HEK293T (cell line): ENCODE measurements around the gene ACOXL.

Source experiments
- CTCF ChIA-PET: fragments of 350-600 bp; formaldehyde crosslinking; extraction: SDS; loops from one replicate; lab custom pipeline; 2021; ENCODE audit warnings: antibody characterized with exemption, inconsistent platforms; lab: Yijun Ruan, JAX
- POLR2A ChIA-PET: fragments of 350-600 bp; formaldehyde crosslinking; extraction: SDS; loops from one replicate; lab custom pipeline; 2020; ENCODE audit warnings: antibody characterized with exemption, inconsistent platforms; lab: Yijun Ruan, JAX
- DNase-seq: peaks from one replicate; pipeline ENCODE4 v3.0.0; 2012; ENCODE audit warnings: mixed read lengths; ENCODE audit errors: extremely low spot score
- ARNT ChIP-seq: fragments of 450-650 bp; IDR thresholded peaks from 2 replicates; pipeline ENCODE4 v1.6.1; 2017; ENCODE audit warnings: mild to moderate bottlenecking
- BHLHE40 ChIP-seq: fragments of 450-650 bp; IDR thresholded peaks from 2 replicates; pipeline ENCODE4 v1.6.1; 2016; ENCODE audit warnings: mild to moderate bottlenecking, moderate library complexity, borderline replicate concordance
- CTBP1 ChIP-seq: fragments of 450-650 bp; IDR thresholded peaks from 2 replicates; pipeline ENCODE4 v1.6.1; 2016; ENCODE audit warnings: borderline replicate concordance
- ELF4 ChIP-seq: fragments of 450-650 bp; IDR thresholded peaks from 2 replicates; pipeline ENCODE4 v1.6.1; 2017; ENCODE audit warnings: antibody characterized with exemption
- FOXA1 ChIP-seq: fragments of 450-650 bp; IDR thresholded peaks from 2 replicates; pipeline ENCODE4 v1.6.1; 2016; ENCODE audit warnings: mild to moderate bottlenecking
- FOXK2 ChIP-seq: fragments of 450-650 bp; IDR thresholded peaks from 2 replicates; pipeline ENCODE4 v1.6.1; 2016; ENCODE audit warnings: mild to moderate bottlenecking
- FOXM1 ChIP-seq: fragments of 450-650 bp; IDR thresholded peaks from 2 replicates; pipeline ENCODE4 v1.6.1; 2017; ENCODE audit warnings: mild to moderate bottlenecking, borderline replicate concordance
- HDGF ChIP-seq: fragments of 450-650 bp; IDR thresholded peaks from 2 replicates; pipeline ENCODE4 v1.6.1; 2017; ENCODE audit warnings: antibody characterized with exemption, borderline replicate concordance
- L3MBTL2 ChIP-seq: fragments of 450-650 bp; conservative IDR thresholded peaks from 2 replicates; pipeline ENCODE4 v1.6.1; 2016; ENCODE audit warnings: mild to moderate bottlenecking
- LEF1 ChIP-seq: fragments of 450-650 bp; IDR thresholded peaks from 2 replicates; pipeline ENCODE4 v1.6.1; 2017; ENCODE audit warnings: mild to moderate bottlenecking, borderline replicate concordance
- NFRKB ChIP-seq: fragments of 450-650 bp; IDR thresholded peaks from 2 replicates; pipeline ENCODE4 v1.6.1; 2016; ENCODE audit warnings: mild to moderate bottlenecking, moderate library complexity
- SP1 ChIP-seq: fragments of 450-650 bp; IDR thresholded peaks from 2 replicates; pipeline ENCODE4 v1.6.1; 2017
- SUZ12 ChIP-seq: fragments of 450-650 bp; IDR thresholded peaks from 2 replicates; pipeline ENCODE4 v1.6.1; 2016; ENCODE audit warnings: mild to moderate bottlenecking
- TARDBP ChIP-seq: fragments of 450-650 bp; IDR thresholded peaks from 2 replicates; pipeline ENCODE4 v1.6.1; 2016
- ZNF384 ChIP-seq: fragments of 450-650 bp; IDR thresholded peaks from 2 replicates; pipeline ENCODE4 v1.6.1; 2016
- TF ChIP-seq, protein P1 (sequence below): fragments of 450-650 bp; IDR thresholded peaks from 2 replicates; pipeline ENCODE4 v1.6.1; 2016

Gene ACOXL

GRCh38 chr2:111017034-111017622 lies 284.8 kb downstream of the ACOXL start:
- ChIA-PET POLR2A (no interaction called here), CTCF (no interaction called here)
- no peak for TF ChIP-seq NFRKB
- no peak for TF ChIP-seq ARNT
- no peak for TF ChIP-seq CTBP1
- no peak for TF ChIP-seq FOXA1
- TF ChIP-seq, protein P1, sequence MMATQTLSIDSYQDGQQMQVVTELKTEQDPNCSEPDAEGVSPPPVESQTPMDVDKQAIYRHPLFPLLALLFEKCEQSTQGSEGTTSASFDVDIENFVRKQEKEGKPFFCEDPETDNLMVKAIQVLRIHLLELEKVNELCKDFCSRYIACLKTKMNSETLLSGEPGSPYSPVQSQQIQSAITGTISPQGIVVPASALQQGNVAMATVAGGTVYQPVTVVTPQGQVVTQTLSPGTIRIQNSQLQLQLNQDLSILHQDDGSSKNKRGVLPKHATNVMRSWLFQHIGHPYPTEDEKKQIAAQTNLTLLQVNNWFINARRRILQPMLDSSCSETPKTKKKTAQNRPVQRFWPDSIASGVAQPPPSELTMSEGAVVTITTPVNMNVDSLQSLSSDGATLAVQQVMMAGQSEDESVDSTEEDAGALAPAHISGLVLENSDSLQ = no peak
- no peak for TF ChIP-seq SP1
- TF ChIP-seq LEF1 = no peak
- no peak for TF ChIP-seq FOXK2
- no peak for TF ChIP-seq HDGF
- no peak for DNase-seq

DNA sequence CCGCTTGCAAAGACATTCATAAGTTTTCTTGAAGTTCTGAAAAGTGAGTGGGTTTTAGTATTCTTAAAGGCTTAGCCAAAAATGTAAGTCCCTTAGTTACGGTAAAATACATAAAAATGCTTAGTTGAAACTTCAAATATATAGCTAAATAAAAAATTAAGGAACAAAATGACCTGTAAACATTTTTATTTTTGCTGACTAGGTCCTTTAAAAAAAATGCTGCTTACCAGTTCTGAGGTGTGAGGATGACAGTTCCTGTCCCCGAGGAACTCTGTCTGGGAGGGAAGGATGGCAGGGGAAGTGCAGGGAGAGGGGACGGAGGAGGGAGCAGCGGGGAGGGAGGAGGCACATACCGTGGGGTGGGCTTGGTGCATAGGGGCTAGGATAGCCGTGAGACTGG lies 285.5 kb downstream of the ACOXL start:
- DNase-seq = no peak
- POLR2A ChIA-PET = no interaction called here
- CTCF ChIA-PET = no interaction called here
- TF ChIP-seq L3MBTL2 (no peak), SUZ12 (no peak), ARNT (no peak), FOXA1 (no peak), LEF1 (no peak), SP1 (no peak), ZNF384 (no peak), CTBP1 (no peak), FOXK2 (no peak), HDGF (no peak), BHLHE40 (no peak), FOXM1 (no peak), TARDBP (no peak), NFRKB (no peak), ELF4 (no peak)
- TF ChIP-seq, protein P1 = no peak

DNA sequence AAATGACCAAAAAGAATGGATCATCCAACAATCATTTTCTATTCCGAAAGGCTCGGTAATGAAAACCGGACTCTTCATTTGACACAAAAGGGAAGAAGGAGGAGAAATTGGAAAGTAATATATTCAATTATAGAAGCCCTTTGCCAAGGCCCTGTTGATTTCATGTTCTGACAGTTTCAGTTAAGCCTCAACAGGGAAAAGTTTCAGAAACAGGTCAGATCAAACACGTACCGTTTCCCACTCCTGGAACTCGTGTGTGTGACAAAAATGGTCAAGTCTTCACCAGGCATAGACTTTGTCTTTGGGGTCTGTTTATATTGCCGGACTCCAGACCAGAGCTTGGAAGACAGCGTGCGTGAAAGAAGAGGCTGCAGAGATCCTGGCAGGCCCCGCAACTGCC lies 287.0 kb downstream of the ACOXL start:
- no peak for DNase-seq
- ChIA-PET POLR2A (no interaction called here), CTCF (no interaction called here)
- TF ChIP-seq CTBP1 (no peak), TARDBP (no peak), LEF1 (no peak), FOXM1 (no peak), HDGF (no peak), ELF4 (no peak), SP1 (no peak), ARNT (no peak), FOXK2 (no peak), SUZ12 (no peak), NFRKB (no peak), ZNF384 (no peak), FOXA1 (no peak), BHLHE40 (no peak), L3MBTL2 (no peak)
- TF ChIP-seq, protein P1 = no peak

GRCh38 chr2:111022633-111023032 lies 290.3 kb downstream of the ACOXL start:
- POLR2A ChIA-PET = no interaction called here
- CTCF ChIA-PET = no interaction called here
- TF ChIP-seq FOXM1 = no peak
- no peak for TF ChIP-seq SP1
- TF ChIP-seq, protein P1 = no peak
- DNase-seq = no peak

DNA sequence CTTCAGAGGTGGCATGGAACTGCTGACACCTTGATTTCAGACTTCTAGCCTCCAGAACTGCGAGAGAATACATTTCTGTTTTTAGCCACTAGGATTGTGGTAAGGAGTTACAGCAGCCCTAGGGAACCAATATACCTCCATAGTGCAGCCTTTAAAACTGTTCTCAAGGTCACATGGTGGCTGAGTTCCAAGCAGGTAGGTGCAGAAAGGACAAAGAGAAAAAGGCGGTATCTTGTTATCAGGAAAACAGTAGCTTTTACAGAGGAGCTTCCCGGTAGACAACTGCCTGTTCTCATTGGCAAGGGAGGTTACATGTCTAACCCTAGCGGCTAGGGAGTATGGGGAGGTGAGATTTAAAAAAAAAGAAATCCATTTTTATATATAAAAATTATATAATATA lies 292.1 kb downstream of the ACOXL start:
- CTCF ChIA-PET = no interaction called here
- TF ChIP-seq SP1 (no peak), ELF4 (no peak), FOXK2 (no peak), HDGF (no peak), NFRKB (no peak), TARDBP (no peak), ZNF384 (no peak)
- DNase-seq = no peak
- POLR2A ChIA-PET = no interaction called here

DNA sequence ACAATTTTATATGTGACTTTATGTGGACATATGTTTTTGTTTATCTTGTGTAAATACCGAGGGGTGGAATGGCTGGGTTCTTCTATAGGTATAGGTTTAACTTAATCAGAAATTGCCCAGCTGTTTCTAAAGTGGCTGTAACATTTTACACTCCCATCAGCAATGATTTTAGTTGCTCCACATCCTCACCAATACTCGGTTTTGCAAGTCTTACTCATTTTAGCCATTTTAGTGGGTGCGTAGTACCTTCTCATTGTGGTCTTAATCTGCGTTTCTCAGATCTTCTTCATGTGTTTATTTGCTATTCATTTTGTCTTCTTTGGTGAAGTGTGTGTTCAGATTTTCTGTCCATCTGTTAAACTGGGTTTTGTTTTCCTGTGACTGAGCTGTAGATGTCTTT lies 292.9 kb downstream of the ACOXL start:
- no peak for DNase-seq
- TF ChIP-seq SP1 (no peak), FOXM1 (no peak), SUZ12 (no peak), HDGF (no peak), TARDBP (no peak), LEF1 (no peak), ARNT (no peak), ZNF384 (no peak), FOXA1 (no peak), FOXK2 (no peak), NFRKB (no peak)
- TF ChIP-seq, protein P1 = no peak
- ChIA-PET CTCF (no interaction called here), POLR2A (no interaction called here)
